ENCODE measurements around the gene USP2.

Gene USP2

DNA sequence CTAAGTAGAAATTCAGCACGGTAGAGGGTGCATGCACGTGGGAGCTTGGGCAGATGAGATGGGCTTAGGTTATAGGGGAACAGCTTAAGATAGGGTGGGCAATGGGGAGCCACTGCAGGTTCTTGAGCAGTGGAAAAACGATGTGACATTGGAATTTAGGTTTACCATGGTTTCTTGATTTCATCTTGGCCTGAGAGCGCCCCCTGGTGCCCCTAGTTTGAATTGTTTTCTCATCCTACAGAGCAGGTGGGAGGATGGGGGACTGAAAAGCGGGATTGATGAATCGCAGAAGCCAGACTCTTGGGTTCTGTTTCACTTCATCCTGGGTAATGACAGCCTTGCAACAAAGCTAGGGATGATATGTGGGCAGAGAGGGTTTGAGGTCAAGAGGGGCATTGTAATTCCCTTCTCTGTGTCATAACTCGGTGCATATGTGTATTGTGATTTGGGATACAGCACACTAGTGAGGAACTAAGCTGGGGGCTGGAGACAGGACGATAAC, 57.9 kb downstream of the USP2 start:
- peak; percentile 84 for DNase-seq (ENCODE audit: low read depth, low spot score)

DNA sequence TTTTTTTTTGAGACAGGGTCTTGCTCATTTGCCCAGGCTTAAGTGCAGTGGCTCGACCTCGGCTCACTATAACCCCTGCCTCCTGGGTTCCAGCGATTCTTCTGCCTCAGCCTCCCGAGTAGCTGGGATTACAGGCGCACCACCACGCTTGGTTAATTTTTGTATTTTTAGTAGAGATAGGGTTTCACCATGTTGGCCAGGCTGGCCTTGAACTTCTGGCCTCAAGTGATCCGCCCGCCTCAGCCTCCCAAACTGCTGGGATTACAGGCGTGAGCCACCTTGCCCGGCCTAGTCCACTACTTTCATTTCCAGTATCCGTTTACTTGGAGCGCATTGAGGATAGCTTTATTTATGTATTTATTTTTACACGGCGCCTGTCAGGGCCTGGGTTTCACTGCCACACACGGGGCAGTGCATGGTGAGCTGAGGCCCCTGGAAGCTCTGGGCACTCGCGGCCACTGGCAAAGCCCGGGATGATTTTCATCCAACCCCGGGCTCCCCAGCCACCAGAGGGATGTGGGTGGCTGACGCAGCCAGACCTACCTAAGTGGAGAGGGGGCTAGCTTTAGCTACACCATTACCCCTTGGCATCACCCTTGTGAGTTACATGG, 58.5 kb downstream of the USP2 start:
- no peak for DNase-seq (ENCODE audit: low read depth, low spot score)

DNA sequence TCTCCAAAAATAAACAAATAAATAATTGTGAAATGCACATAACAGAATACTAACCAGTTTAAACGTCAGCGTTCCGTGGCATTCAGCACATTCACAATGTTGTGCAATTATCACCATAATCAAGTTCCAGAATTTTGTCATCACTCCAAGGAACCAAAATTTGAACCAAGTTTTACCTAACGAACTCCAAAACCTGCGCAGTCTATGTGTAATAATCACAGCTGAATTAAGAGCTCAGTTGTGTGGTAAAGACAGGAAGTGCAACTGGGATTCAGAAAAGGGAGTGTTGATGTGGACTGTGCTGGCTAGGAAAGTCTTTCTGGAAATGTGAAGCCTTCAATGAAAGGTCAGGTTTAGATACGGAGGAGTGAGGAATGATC, 59.1 kb downstream of the USP2 start:
- no peak for DNase-seq (ENCODE audit: low read depth, low spot score)

DNA sequence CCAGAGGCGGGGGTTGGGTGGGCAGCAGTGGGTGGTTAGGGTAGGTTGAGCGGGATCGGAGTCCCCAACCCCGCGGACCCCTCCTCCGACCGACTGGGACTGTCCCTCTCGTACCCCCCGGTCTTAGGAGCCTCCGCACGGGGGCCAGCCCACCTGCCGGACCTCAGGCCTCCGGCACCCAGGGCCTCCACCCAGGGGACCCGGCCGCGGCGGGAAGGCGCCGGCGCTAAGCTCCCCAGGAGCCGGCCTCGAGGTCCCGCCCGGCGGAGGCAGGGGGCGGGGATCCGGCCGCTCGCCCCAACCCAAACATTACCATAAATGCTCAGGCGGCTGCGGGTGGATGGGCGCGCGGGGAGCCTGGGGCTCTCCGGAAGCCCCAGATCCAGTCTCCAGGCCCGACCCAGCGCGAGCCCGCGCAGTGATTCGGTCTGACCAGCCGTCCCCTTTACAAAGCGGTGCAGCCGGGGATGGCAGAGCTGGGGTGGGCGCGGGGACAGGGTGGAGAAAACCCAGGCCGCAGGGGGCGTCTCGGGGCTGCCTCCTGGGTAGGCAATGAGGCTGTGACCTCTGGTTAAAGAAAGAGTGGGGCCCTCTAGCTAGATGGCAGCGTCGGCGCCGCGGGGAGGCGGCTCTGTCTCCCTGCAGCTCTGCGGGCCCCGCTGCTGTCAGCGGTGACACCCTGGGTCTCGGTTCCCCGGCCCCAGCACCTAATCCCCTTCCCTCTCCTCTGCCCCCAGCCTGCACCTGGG, 60.5 kb downstream of the USP2 start:
- peak; percentile 74 for DNase-seq (ENCODE audit: low read depth, low spot score)

DNA sequence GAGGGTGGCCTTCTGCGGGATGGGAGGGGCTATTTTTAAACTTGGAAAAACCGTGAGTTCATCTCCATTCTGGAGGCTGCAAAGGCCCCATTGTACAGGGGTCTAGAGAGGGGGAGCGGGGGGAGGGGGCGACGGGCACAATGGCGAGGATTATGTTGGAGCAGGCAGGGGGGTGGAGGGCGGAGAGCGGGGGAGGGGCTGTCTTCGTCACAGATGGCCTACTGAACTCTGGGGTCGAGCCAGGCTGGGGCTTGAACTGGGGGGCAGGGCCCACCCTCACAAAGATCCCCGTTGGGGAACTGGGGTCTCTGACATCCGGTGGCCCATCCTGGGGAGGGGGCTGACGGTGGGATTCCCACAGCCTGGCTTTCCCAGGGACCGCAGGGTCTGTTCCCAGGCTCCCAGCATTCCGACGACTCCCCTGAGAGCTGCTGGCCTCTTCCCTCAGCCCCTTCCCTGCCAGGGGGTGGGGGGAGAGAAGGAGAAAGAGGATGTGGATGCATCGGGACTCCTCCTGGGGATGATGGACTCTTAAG, 61.2 kb downstream of the USP2 start:
- peak; percentile 63 for DNase-seq (ENCODE audit: low read depth, low spot score)

DNA sequence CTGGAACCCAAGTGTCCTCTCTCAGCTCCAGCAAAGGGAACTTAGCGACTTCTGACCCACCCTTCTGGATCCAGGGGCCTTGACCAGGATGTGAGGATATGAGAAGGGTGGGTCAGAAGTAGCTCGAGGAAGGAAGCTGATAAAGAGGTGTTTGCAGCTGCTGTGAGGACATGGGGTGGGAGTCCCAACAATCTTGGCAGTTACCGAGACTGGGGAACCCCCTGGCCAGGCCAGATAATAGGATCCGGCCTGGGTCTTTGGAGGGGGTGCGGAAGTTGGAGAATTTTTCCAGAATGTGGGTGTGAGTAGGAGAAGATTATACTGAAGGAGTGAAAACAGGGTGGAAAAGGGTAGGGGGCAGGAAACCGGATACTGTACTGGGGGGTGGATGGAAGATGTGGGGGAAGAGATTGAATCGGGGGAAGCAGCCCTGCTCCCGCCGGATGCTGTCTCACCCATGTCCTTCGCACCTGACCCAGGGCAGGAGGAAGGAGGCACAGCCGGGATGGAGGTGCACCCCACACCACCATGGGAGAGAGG, 61.7 kb downstream of the USP2 start:
- no peak for DNase-seq (ENCODE audit: low read depth, low spot score)

DNA sequence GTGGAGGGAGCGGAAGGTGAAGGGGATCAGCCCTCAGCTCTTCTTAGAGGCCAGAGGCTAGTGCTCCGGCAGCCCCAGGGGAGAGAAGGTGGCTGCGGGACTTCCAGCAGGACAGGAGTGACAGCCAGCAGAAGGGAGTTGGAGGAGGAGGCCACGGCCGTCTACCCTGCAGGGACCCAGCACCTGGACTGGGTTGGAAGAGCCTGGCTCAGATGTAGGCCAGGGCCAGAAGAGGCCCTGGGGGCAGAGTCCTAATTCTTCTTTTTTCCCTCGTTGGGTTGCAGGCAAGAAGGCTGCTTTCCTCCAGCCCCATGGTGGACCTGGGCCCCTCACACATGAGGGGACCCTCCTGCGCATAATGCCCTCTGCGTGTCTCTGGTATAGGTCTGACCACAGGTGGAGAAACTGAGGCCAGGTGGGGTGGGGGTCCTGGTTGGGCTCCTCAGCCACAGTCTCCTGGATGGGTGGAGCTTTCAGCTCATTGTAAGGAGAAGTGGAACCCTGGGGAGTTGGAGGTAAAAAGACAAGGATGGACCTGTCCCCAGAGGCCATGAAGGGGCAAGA, 62.3 kb downstream of the USP2 start:
- DNase-seq (ENCODE audit: low read depth, low spot score) = no peak

DNA sequence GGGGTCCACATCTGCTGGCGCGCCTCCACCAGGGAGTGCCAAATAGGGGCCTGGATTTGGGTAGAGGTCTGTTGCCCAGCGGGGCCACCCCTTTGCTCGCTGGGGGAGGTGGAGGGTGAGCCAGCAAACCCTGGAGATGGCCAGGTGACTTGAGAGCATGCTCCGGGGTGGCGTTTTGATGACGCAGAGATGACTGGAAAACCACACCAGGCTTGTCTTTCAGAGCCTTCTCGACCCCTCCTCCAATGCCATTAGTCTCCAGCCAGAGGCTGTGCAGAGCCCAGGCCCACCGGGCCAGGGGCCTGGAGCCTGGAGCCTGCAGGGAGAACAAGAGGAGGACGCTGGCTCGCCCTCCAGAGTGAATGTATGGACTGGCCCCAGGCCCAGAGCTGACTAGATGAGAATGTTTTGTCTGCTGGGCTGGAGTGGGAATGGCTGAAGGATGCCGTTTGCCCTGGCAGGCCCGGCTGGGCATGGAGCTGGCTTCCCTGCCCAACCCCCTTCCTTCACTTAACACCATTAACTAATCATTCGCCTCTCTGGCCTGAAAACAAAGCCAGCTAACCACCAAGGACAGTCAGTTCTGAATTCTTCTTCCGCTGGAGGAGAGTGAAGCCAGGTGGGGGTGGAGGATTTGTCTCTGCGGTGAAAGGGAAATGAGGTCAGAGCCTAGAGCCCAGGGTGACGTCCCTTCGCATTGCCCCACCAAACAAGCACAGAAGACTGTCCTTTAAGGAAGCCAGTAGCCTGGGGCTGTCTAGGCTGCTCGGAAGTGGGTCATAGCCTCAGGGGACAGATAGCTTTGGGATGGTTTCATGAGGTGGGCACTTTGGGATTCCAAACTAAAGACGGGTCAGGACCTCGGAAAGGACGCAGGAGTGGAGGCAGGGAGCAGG, 63.0 kb downstream of the USP2 start:
- DNase-seq (ENCODE audit: low read depth, low spot score) = peak; percentile 93

DNA sequence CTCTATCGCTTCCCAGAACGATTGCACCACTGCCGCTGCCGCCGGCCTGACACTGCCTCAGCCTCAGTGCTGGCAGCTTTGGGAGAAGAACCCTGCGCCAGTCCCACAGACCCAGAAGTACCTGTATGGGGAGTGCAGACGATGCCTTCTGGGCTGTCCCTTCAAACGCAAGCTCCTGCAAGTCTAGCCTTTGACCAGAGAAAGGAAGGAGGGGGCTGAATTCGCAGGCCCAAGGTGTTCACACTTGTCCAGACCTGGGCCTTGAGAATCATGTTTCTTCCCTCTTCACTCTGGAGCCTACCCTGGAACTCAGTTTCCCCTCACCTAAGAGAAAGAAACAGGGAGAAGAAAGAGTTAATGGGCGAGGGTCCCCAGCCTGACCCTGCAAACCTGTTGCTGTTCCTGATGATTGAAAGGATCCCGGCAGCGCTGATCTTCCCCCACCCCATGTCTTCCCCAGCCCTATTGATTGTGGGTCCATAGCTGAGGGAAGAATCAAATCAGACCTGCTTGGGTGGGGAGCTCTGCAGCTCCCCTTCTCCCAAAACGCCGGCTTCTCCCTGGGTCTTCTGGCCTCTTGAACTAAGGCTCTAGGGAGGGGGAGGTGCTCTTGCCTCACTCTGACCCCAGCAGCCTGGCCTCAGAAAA, 63.8 kb downstream of the USP2 start:
- no peak for DNase-seq (ENCODE audit: low read depth, low spot score)

DNA sequence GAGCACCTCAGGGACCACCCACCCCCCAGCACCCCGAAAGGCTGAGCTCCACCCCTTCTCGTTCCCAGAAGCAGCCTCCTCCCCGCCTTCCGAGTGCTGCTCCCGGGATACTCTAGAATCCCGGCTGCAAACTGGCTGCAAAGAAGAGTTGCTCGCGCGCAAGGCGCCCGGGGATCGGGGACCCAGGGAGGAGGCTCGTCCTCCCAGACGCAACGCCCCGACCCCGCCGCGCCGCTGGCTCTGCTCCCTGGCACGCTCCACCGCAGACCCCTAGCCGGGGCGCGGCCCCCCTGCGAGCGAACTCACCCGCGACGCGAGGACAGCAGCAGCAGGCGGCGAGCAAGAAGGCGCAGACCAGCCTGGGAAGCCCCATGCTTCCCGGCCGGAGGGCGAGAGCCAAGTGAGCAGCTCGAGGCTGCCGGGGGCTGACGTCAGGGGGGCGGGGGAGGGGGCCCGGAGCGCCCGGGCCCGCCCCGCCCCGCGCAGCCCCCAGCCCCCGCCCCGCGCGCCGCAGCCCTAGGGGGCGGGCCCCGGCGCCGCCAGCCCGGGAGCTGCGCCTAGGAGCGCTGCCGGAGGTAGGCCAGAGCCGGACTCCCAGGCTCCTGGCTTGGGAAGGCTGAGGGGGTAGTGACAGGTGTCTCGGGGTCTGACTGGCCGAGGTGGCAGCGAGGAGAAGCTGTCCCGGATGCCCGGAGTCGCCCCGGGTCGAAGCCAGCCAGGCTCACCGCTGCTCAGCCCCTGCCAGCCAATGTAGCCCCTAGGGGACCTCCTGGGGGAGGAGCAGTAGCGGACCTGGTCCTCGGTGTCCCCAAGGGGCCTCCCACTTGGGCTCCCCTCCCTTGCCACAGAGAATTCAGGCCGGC, 64.5 kb downstream of the USP2 start, which contains the start of gene MCAM:
Gene MCAM (minus strand): TSS at position 402 of the 863 bp plus-strand sequence. CDS start 29 bp downstream, at position 373.
- peak; percentile 56 for DNase-seq (ENCODE audit: low read depth, low spot score)

DNA sequence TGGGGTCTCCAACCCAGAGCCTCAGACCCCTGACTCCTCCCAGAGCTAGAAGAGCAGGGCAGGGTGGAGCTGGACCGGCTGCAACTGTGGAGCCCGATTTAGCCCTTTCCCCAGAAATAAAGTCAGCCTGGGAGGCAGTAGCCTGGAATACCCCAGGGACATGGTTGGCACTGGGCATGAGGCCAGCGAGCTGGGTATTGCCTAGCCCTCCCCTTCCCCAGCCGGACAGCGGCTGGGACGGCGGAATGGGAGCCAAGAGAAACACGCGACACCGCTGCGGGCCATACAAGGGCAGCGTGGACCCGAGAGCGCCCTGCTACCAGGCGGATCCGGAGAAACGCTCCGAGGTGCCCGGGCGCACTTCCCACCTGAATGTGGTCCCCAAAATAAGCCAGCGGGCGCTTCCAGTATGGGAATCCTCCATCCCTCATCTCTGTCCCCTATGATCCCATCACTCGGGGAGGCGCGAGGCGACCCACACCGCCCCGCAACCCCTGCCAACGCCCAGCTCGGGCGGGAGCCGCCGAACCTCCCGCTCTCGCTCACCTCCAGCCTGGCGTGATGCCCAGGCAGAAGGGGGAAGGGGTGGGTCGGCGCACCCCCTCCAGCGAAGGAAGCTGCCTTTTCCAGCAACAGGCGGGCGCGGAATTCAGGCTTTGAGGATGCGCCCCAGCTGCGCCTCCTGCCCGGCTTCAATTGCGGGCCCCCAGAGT, 65.3 kb downstream of the USP2 start:
- DNase-seq (ENCODE audit: low read depth, low spot score) = no peak

DNA sequence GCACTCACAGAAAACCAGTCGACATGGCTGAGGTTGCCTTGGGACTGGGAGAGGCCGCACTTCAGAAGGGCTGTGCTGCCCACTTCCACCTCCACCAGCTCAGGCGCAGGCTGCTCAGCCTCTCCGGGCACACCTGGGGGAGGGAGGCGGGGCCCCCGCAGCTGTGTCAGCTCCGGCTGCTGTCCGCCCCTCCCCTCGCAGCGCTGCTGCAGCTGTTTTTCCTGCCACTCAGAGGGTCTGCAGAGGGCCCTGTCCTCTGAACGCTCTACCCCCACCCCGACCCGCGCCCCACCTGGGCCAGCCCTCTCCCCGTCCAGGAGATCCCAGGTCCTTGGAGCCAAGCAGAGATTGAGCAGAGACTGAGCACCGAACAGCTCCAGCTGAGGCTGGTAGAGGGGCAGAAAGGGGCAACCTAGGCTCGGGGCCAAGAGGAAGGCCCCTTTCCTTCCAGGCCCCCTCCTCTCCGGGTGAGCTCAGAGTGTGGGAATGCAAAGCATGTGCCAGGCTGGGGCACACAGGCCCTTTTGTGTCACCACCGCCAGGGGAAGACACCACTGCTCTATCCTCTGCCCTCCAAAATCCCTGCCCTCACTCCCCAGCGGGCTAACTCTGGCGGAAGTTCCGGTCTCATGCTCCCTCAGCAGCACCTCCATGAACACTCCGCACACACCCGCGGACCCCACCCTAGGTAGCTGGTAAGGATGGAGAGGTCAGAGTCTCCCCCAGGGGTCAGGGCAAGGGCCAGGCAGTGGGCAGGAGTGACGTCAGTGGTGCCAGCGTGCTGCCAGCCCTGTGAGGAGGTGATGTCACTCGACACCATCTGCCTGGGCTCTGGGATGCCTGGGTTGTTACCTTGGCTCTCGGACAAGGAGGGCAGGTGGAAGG, 66.1 kb downstream of the USP2 start:
- peak; percentile 67 for DNase-seq (ENCODE audit: low read depth, low spot score)

DNA sequence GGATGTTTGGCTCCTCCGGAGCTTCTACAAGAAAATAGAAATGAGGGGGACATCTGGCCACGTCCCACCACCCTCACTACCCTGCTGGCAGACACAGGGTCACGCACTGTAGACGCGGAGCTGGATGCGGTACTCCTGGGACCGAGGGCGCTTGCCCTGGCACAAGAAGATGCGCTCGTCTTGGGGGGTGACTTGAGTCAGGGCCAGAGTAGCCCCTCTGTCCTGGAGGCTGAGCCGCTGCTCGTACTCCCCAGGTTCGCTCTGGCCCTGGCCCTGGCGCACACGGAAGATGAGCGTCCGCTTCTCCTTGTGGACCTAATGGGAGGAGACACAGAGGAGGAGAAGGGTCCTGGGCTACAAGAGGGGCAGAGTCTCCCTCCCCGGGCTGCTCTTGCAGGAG, 66.8 kb downstream of the USP2 start:
- no peak for DNase-seq (ENCODE audit: low read depth, low spot score)

DNA sequence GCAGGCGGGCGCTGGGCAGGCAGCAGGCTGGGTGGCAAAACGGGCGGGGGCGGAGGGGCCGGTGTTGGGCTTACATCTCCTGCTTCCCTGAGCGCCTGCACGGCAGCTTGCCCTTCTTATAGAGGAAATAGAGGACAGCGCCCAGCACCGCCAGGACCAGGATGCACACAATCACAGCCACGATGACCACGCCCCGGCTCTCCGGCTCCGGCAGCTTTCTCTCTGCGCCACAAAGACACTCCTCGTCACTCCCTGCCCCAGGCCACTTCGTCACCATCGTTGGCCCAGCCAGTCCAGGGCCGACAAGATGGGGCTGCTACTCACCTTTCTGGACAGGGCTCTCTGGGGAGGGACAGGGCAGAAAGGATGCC, 70.8 kb downstream of the USP2 start:
- no peak for DNase-seq (ENCODE audit: low read depth, low spot score)

DNA sequence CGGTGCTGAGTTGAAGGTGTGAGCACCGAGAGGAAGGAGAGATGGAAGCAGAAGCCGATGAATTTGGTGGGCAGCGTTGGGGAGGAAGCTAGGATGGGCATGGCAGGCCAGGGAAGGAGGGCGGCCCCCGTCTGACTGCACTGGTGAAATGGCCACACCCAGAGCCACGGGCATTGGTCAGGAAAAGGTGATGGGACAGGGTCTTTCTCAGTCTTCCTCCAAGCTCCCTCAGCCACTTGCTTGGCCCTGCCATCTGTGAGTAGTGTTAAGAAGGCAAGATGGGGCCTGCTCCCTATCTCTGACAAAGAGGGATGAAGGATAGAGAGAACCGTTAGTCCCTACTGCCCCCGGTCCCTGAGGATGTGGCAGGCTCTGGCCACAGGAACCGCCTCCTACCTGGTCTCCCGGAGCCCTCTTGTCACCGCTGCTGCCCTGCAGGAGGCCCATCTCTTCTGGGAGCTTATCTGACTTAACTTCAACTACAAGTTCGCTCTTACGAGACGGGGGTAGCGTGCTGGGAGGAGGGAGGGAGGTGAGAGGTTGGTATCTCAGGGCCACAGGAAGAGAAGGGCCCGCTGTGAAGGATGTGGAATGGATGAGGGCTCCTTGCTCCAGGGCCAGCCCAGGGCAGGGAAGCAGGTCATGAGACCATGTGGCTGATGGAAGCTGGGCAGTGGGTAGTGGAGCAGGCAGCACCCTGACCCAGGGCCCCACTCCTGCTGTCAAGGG, 71.4 kb downstream of the USP2 start:
- no peak for DNase-seq (ENCODE audit: low read depth, low spot score)

DNA sequence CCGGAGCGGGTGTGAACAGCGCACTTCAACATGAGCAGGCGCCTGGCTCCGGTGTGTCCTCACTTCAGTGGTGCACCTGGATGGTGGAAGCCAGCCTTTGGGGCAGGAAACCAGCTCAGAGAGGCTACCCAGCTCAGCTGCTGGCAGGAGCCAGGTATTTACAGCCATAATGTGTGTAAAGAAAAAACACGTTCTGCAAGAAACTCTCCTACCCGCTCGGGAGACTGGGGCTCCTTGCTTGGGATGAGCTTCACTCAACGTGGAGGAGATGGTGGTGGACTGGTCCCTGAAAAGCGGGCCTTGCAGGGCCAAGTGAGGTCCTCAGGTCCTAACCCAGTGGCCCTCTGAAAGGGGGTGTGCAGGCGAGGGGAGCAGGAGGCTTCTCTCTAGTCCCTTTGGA, 72.1 kb downstream of the USP2 start:
- DNase-seq (ENCODE audit: low read depth, low spot score) = no peak

DNA sequence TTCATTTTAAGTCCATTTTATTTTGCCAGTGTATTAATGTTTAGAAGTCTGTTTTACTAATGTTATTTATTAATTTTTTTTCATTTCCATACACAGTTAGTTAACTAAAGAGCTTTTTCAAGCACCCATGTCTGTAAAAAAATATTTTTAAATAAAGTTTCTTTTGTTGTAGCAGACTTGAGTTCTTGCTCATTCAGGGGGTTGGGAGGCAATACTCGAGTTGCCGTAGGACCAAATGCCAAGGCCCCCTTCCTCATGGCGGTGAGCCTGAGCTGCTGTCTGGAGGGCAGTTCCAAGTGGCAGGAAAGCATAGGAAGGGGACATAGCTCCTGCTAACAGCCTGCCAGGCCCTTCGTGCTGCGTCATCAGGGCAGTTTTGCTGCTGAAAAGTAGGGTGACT, 73.5 kb downstream of the USP2 start:
- no peak for DNase-seq (ENCODE audit: low read depth, low spot score)

DNA sequence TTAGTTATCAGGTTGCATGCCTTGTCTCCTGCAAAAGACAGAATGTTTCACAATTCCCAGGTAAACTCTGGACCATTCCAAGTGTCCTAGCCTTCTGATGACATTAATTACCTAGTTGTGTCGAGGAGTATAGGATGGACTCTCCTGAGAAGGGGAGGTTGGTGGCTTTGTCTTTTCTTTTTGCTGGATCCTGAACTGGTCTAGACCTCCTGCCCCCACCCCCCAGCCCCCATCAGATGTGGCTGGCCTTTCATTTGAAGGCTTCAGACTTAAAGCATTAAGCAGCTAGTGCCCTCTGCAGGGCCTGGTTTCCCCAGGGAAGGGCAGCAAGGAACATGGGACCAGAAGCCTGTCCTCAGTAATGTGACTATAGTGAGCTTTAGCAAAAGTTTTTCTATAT, 74.3 kb downstream of the USP2 start:
- DNase-seq (ENCODE audit: low read depth, low spot score) = no peak

Data from ELF-1 (cell line).